Esophagus squamous epithelium (tissue), 4 donors: ENCODE results near the gene COL24A1.

Experiments
- POLR2A ChIP-seq, 4 donors: fragments of 450-650 bp; IDR thresholded peaks; one replicate each; pipeline ENCODE4 v1.6.1; 2017; ENCODE audit warnings: antibody characterized with exemption in 4 of 4, mild to moderate bottlenecking in 4 of 4, moderate library complexity in 3 of 4
- TF ChIP-seq, protein P1 (sequence below), 6 experiments: fragments of 450-650 bp in 4 of 6; fragments of 200-600 bp in 2 of 6; sonication (generic) in 2 of 6; IDR thresholded peaks; one replicate each; pipeline ENCODE4 v1.5.1; 2016 to 2019; ENCODE audit warnings: antibody characterized with exemption in 6 of 6, mild to moderate bottlenecking in 4 of 6, moderate library complexity in 4 of 6

DNA sequence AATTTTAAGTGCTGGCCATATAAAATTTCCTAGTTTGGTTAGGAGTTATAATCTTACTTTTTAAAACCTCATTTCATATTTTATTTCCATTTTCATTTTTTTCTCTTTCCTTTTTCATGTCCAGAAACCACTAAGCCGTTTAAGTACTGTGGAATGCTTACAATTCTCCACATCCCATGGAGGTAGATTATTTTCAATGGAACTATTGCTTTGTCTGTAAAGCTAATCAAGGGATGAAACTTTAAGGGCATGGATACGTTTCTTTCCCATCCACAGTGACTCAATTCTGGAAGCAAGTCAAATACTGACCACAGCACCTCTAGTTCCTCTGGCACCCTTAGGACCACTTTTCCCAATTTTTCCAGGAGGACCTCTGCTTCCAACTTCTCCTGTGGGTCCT, 309.2 kb downstream of the COL24A1 start:
- TF ChIP-seq, protein P1, sequence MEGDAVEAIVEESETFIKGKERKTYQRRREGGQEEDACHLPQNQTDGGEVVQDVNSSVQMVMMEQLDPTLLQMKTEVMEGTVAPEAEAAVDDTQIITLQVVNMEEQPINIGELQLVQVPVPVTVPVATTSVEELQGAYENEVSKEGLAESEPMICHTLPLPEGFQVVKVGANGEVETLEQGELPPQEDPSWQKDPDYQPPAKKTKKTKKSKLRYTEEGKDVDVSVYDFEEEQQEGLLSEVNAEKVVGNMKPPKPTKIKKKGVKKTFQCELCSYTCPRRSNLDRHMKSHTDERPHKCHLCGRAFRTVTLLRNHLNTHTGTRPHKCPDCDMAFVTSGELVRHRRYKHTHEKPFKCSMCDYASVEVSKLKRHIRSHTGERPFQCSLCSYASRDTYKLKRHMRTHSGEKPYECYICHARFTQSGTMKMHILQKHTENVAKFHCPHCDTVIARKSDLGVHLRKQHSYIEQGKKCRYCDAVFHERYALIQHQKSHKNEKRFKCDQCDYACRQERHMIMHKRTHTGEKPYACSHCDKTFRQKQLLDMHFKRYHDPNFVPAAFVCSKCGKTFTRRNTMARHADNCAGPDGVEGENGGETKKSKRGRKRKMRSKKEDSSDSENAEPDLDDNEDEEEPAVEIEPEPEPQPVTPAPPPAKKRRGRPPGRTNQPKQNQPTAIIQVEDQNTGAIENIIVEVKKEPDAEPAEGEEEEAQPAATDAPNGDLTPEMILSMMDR (IDR thresholded peaks at IDR 0.05) = no peak
- TF ChIP-seq POLR2A (IDR thresholded peaks at IDR 0.05) = no peak
